Measurements from ENCODE around the gene BRAT1. TPM values are rescaled to one million over a fixed set of nuclear protein-coding genes. Genes with fewer than 3 reads are reported as not detected.

BRAT1 gene
- total and polyA plus RNA-seq, 2 donors (not counting 1 experiment from before 2014, with no cell fraction given): 36.8 to 68.3 TPM

GRCh38 chr7:2505401-2505800, 49.9 kb downstream of the BRAT1 start:
- no peak for DNase-seq
- POLR2A ChIA-PET: no interaction called here
- no peak overlapping the region for H3K27ac Mint-ChIP-seq

GRCh38 chr7:2504889-2505375, 50.4 kb downstream of the BRAT1 start:
- H3K27ac Mint-ChIP-seq: no peak overlapping the region
- H3K27ac ChIP-seq (ENCODE audit: low read length in 2 of 2): no peak overlapping the region
- H3K9me3 Mint-ChIP-seq (ENCODE audit: insufficient read depth): no peaks in the 10 kb centered on the region
- no peak overlapping the region for H3K4me3 Mint-ChIP-seq
- H2AFZ ChIP-seq (ENCODE audit: insufficient read depth, low read depth, low read length, poor library complexity, severe bottlenecking): no peak overlapping the region
- WGBS (ENCODE audit: insufficient coverage): 93% methylated on average over 15 of the region's 19 CpGs
- H3K36me3 ChIP-seq (replicated peaks in 1 of 2; ENCODE audit: control extremely low read depth in 1 of 2, control insufficient read depth in 1 of 2, extremely low read depth in 1 of 2, insufficient read depth in 2 of 2, low read length in 1 of 2): no peaks in the 10 kb centered on the region
- H3K4me2 ChIP-seq (replicated peaks; ENCODE audit: low read depth, low read length, poor library complexity, severe bottlenecking): no peak overlapping the region
- DNase-seq: no peak
- peaks cover 25 to 27% of the 10 kb centered on the region in 2 donors for H3K4me1 ChIP-seq (ENCODE audit: control insufficient read depth in 2 of 2, insufficient read depth in 2 of 2, low read length in 2 of 2)
- no peaks in the 10 kb centered on the region for H3K27me3 Mint-ChIP-seq
- H3K9me3 ChIP-seq (ENCODE audit: control extremely low read depth in 1 of 3, control insufficient read depth in 2 of 3, insufficient read depth in 1 of 3, low read length in 2 of 3): no peaks in the 10 kb centered on the region
- ChIA-PET CTCF (no interaction called here), POLR2A (no interaction called here)
- no peak overlapping the region for H3K9ac ChIP-seq (ENCODE audit: low read length)
- peaks cover 34% of the 10 kb centered on the region for H3K4me1 Mint-ChIP-seq
- H4K20me1 ChIP-seq (ENCODE audit: control insufficient read depth, insufficient read depth, low read length, poor library complexity, severe bottlenecking): no peaks in the 10 kb centered on the region
- no peaks in the 10 kb centered on the region for H3K27me3 ChIP-seq (replicated peaks in 1 of 4; ENCODE audit: control extremely low read depth in 1 of 4, control insufficient read depth in 3 of 4, insufficient read depth in 4 of 4, low read length in 3 of 4)
- no peak overlapping the region for H3K4me3 ChIP-seq (ENCODE audit: control extremely low read depth in 1 of 5, extremely low read depth in 1 of 5, insufficient read depth in 1 of 5, low read depth in 2 of 5, low read length in 4 of 5)
- ATAC-seq (ENCODE audit: low read depth): no peak
- TF ChIP-seq CTCF (IDR thresholded peaks at IDR 0.05) (no peak), EZH2 (IDR thresholded peaks at IDR 0.05; ENCODE audit: borderline replicate concordance, insufficient read depth, low read depth, low read length, poor library complexity, severe bottlenecking) (no peak)
- intact Hi-C loops (cut with micrococcal nuclease): no loop called here
- H3K79me2 ChIP-seq (ENCODE audit: control insufficient read depth, insufficient read depth, low read length): peaks cover 6% of the 10 kb centered on the region

More at GRCh38 chr7:2505401-2505800, 49.9 kb downstream of the BRAT1 start:
- TF ChIP-seq EZH2 (IDR thresholded peaks at IDR 0.05; ENCODE audit: borderline replicate concordance, insufficient read depth, low read depth, low read length, poor library complexity, severe bottlenecking) (no peak), CTCF (IDR thresholded peaks at IDR 0.05) (no peak)
- Histone ChIP-seq H3K27me3 (replicated peaks in 1 of 4; ENCODE audit: control extremely low read depth in 1 of 4, control insufficient read depth in 3 of 4, insufficient read depth in 4 of 4, low read length in 3 of 4) (no peaks in the 10 kb centered on the region), H2AFZ (ENCODE audit: insufficient read depth, low read depth, low read length, poor library complexity, severe bottlenecking) (no peak overlapping the region), H3K79me2 (ENCODE audit: control insufficient read depth, insufficient read depth, low read length) (peaks cover 11% of the 10 kb centered on the region), H3K4me3 (ENCODE audit: control extremely low read depth in 1 of 5, extremely low read depth in 1 of 5, insufficient read depth in 1 of 5, low read depth in 2 of 5, low read length in 4 of 5) (no peak overlapping the region), H3K9ac (ENCODE audit: low read length) (no peak overlapping the region), H3K4me2 (replicated peaks; ENCODE audit: low read depth, low read length, poor library complexity, severe bottlenecking) (no peak overlapping the region), H3K4me1 (ENCODE audit: control insufficient read depth in 2 of 2, insufficient read depth in 2 of 2, low read length in 2 of 2) (peaks cover 30 to 32% of the 10 kb centered on the region in 2 donors), H3K27ac (ENCODE audit: low read length in 2 of 2) (no peak overlapping the region), H3K9me3 (ENCODE audit: control extremely low read depth in 1 of 3, control insufficient read depth in 2 of 3, insufficient read depth in 1 of 3, low read length in 2 of 3) (no peaks in the 10 kb centered on the region), H3K36me3 (replicated peaks in 1 of 2; ENCODE audit: control extremely low read depth in 1 of 2, control insufficient read depth in 1 of 2, extremely low read depth in 1 of 2, insufficient read depth in 2 of 2, low read length in 1 of 2) (no peaks in the 10 kb centered on the region), H4K20me1 (ENCODE audit: control insufficient read depth, insufficient read depth, low read length, poor library complexity, severe bottlenecking) (no peaks in the 10 kb centered on the region)
- ATAC-seq (ENCODE audit: low read depth): no peak
- 98% methylated on average over 14 of the region's 14 CpGs for WGBS (ENCODE audit: insufficient coverage)
- CTCF ChIA-PET: no interaction called here
- intact Hi-C loops (cut with micrococcal nuclease): no loop called here
- Mint-ChIP-seq H3K4me3 (no peak overlapping the region), H3K4me1 (peaks cover 39% of the 10 kb centered on the region), H3K27me3 (no peaks in the 10 kb centered on the region), H3K9me3 (ENCODE audit: insufficient read depth) (no peaks in the 10 kb centered on the region)

All from B cell (primary cell).